ENCODE data around the gene GAS5.
A peak's percentile ranks its signal among the peaks of the same experiment; 100 is the strongest.
"Not testable (repeated sequence)": the region's sequence is repeated elsewhere in the genome, so short reads cannot be mapped to it uniquely, and the experiment has no call there.

GAS5 gene

GRCh38 chr1:173867753-173868265 lies at the start of gene GAS5:
TSS of gene GAS5 (minus strand) at chr1:173867989.
- DNase-seq: peak; percentile 99

- DNase-seq: no peak
Measured at GRCh38 chr1:173917149-173917548, 49.4 kb upstream of the GAS5 start, which contains the start of gene SERPINC1. TSS of gene SERPINC1 (minus strand) at chr1:173917327. CDS start at chr1:173917259, 68 bp downstream.

GRCh38 chr1:173916667-173917066 lies 48.9 kb upstream of the GAS5 start:
- DNase-seq: no peak

GRCh38 chr1:173915596-173915995 lies 47.8 kb upstream of the GAS5 start:
- no peak for DNase-seq

- DNase-seq: peak in 1 of 2 experiments; percentile 28
Measured at GRCh38 chr1:173914366-173914871, 46.6 kb upstream of the GAS5 start.

GRCh38 chr1:173913111-173913510 lies 45.3 kb upstream of the GAS5 start:
- no peak for DNase-seq

- no peak for DNase-seq
Measured at GRCh38 chr1:173903827-173904531, 36.2 kb upstream of the GAS5 start.

GRCh38 chr1:173900992-173901391 lies 33.2 kb upstream of the GAS5 start:
- DNase-seq: no peak

- no peak for DNase-seq
Measured at GRCh38 chr1:173900427-173900826, 32.6 kb upstream of the GAS5 start.

- DNase-seq: no peak
Measured at GRCh38 chr1:173894189-173894588, 26.4 kb upstream of the GAS5 start.

- no peak for DNase-seq
Measured at GRCh38 chr1:173893611-173894010, 25.8 kb upstream of the GAS5 start.

GRCh38 chr1:173889885-173890284 lies 22.1 kb upstream of the GAS5 start:
- DNase-seq: no peak

- DNase-seq: no peak
Measured at GRCh38 chr1:173888749-173889148, 21.0 kb upstream of the GAS5 start.

- DNase-seq: no peak
Measured at GRCh38 chr1:173887627-173888026, 19.8 kb upstream of the GAS5 start.

GRCh38 chr1:173886746-173887611 lies 19.2 kb upstream of the GAS5 start:
- no peak for DNase-seq

GRCh38 chr1:173884701-173885100 lies 16.9 kb upstream of the GAS5 start:
- DNase-seq: no peak

- not testable (repeated sequence) for DNase-seq
Measured at GRCh38 chr1:173881117-173881516, 13.3 kb upstream of the GAS5 start.

- no peak for DNase-seq
Measured at GRCh38 chr1:173878251-173878650, 10.5 kb upstream of the GAS5 start.

GRCh38 chr1:173876732-173877131 lies 8.9 kb upstream of the GAS5 start:
- no peak for DNase-seq

GRCh38 chr1:173871500-173871899 lies 3.7 kb upstream of the GAS5 start:
- DNase-seq: no peak

- DNase-seq: no peak
Measured at GRCh38 chr1:173871091-173871490, 3.3 kb upstream of the GAS5 start.

GRCh38 chr1:173870252-173871075 lies 2.7 kb upstream of the GAS5 start:
- no peak for DNase-seq

- DNase-seq: no peak
Measured at GRCh38 chr1:173869021-173869359, 1.2 kb upstream of the GAS5 start.
